HepG2 (cell line): ENCODE data around the gene NEDD4L. TPM values are rescaled to one million over a fixed set of nuclear protein-coding genes. Genes with fewer than 3 reads are reported as not detected.

Experiments used
- DMAP1 ChIP-seq: IDR thresholded peaks from 2 replicates; pipeline ENCODE4 v1.6.1; 2016
- IKZF5 ChIP-seq: IDR thresholded peaks from 2 replicates; pipeline ENCODE4 v1.6.1; 2018; ENCODE audit warnings: missing genetic modification reagents, mild to moderate bottlenecking, missing compliant biosample characterization
- NKX3-1 ChIP-seq: sonication (generic); formaldehyde crosslinking; IDR thresholded peaks from 2 replicates; pipeline ENCODE4 v1.5.0; 2020; ENCODE audit warnings: missing genetic modification reagents
- NR0B2 ChIP-seq: sonication (generic); formaldehyde crosslinking; IDR thresholded peaks from 2 replicates; pipeline ENCODE4 v1.4.0; 2020; ENCODE audit warnings: mild to moderate bottlenecking, missing genetic modification reagents
- NRL ChIP-seq: sonication (generic); formaldehyde crosslinking; IDR thresholded peaks from 2 replicates; pipeline ENCODE4 v1.5.0; 2020; ENCODE audit warnings: missing genetic modification reagents, mild to moderate bottlenecking, moderate library complexity, borderline replicate concordance
- PATZ1 ChIP-seq: sonication (generic); formaldehyde crosslinking; IDR thresholded peaks from 2 replicates; pipeline ENCODE4 v1.4.0; 2020; ENCODE audit warnings: missing genetic modification reagents
- PAWR ChIP-seq: sonication (generic); formaldehyde crosslinking; IDR thresholded peaks from 2 replicates; pipeline ENCODE4 v1.4.0; 2020; ENCODE audit warnings: missing genetic modification reagents, mild to moderate bottlenecking, borderline replicate concordance
- PCBP1 ChIP-seq: fragments of 200-400 bp; formaldehyde crosslinking; IDR thresholded peaks from 2 replicates; pipeline ENCODE4 v1.6.1; 2017; ENCODE audit warnings: mild to moderate bottlenecking, low read depth, low read length, borderline replicate concordance
- SAFB2 ChIP-seq: sonication (generic); formaldehyde crosslinking; IDR thresholded peaks from 2 replicates; pipeline ENCODE4 v1.5.1; 2020; ENCODE audit warnings: missing genetic modification reagents, low read depth, mild to moderate bottlenecking, borderline replicate concordance
- SALL1 ChIP-seq: sonication (generic); formaldehyde crosslinking; IDR thresholded peaks from 2 replicates; pipeline ENCODE4 v1.8.0; 2022; ENCODE audit warnings: mild to moderate bottlenecking, missing genetic modification reagents
- SETDB1 ChIP-seq: sonication (generic); formaldehyde crosslinking; IDR thresholded peaks from 2 replicates; pipeline ENCODE4 v1.5.1; 2020; ENCODE audit warnings: missing genetic modification reagents, mild to moderate bottlenecking, borderline replicate concordance
- SOX5 ChIP-seq: IDR thresholded peaks from 2 replicates; pipeline ENCODE4 v1.6.1; 2016; ENCODE audit warnings: borderline replicate concordance
- SPEN ChIP-seq: sonication (generic); formaldehyde crosslinking; IDR thresholded peaks from 2 replicates; pipeline ENCODE4 v1.5.1; 2020; ENCODE audit warnings: low read depth, mild to moderate bottlenecking, missing genetic modification reagents
- ZBTB2 ChIP-seq: sonication (generic); formaldehyde crosslinking; IDR thresholded peaks from 2 replicates; pipeline ENCODE4 v1.8.0; 2022; ENCODE audit warnings: low read depth, missing genetic modification reagents
- ZBTB7B ChIP-seq: sonication (generic); formaldehyde crosslinking; IDR thresholded peaks from 2 replicates; pipeline ENCODE4 v1.4.0; 2020; ENCODE audit warnings: missing genetic modification reagents
- ZNF24 ChIP-seq: fragments of 450-650 bp; IDR thresholded peaks from 2 replicates; pipeline ENCODE4 v1.6.1; 2017; ENCODE audit warnings: antibody characterized with exemption, mild to moderate bottlenecking
- ZNF343 ChIP-seq: sonication (generic); formaldehyde crosslinking; IDR thresholded peaks from 2 replicates; pipeline ENCODE4 v1.4.0; 2020; ENCODE audit warnings: mild to moderate bottlenecking, missing genetic modification reagents
- ZNF580 ChIP-seq: IDR thresholded peaks from 2 replicates; pipeline ENCODE4 v1.6.1; 2016; ENCODE audit warnings: low read depth, borderline replicate concordance
- ZNF709 ChIP-seq: sonication (generic); formaldehyde crosslinking; IDR thresholded peaks from 2 replicates; pipeline ENCODE4 v1.5.0; 2020; ENCODE audit warnings: mild to moderate bottlenecking, missing genetic modification reagents
- ZNF891 ChIP-seq: sonication (generic); formaldehyde crosslinking; IDR thresholded peaks from 2 replicates; pipeline ENCODE4 v1.5.0; 2020; ENCODE audit warnings: mild to moderate bottlenecking, missing genetic modification reagents
- polyA plus RNA-seq, 8 experiments: library from polyadenylated mRNA; depleted of rRNA in 3 of 8; stranded (reverse) in 7 of 8; unstranded in 1 of 8; fragments of >200 nt; fragmentation: Illumina TruSeq in 4 of 8; extraction: Trizol in 4 of 8; gene quantifications; 2 replicates each; pipeline versions ENCODE4 v1.2.1 to v1.2.3, GENCODE V29; 2011 to 2016; ENCODE audit warnings: low read depth in 4 of 8, missing spikeins in 1 of 8, mixed read lengths in 1 of 8; ENCODE audit not compliant: insufficient read depth in 1 of 8
- total RNA-seq, 5 experiments: library from RNA; depleted of rRNA; stranded (reverse); fragments of >200 nt; fragmentation: Illumina TruSeq; extraction: Trizol; gene quantifications; 2 replicates each; pipeline ENCODE4 v1.2.3, GENCODE V29; 2016; ENCODE audit warnings: low read depth in 1 of 5

NEDD4L gene
- total and polyA plus RNA-seq, 2 of the 13 experiments (the other 11 are each of a cell fraction or from before 2014, with no cell fraction given) = 168 to 390 TPM

- peak; percentile 50; the same call in 1 of the 2 replicates for TF ChIP-seq NRL
- 0 out of 2 replicates have a peak, but pooled peaks have one; percentile 58 for TF ChIP-seq PAWR (CRISPR knock-in tag)
- TF ChIP-seq NR0B2 (CRISPR knock-in tag) = peak; percentile 26; the same call in 1 of the 2 replicates
- TF ChIP-seq ZNF891 = 0 out of 2 replicates have a peak, but pooled peaks have one; percentile 42
- TF ChIP-seq PATZ1 = peak; percentile 87
- TF ChIP-seq ZNF709 (CRISPR knock-in tag) = peak; percentile 61; the same call in 1 of the 2 replicates
- TF ChIP-seq ZNF343 = 0 out of 2 replicates have a peak, but pooled peaks have one; percentile 53
- TF ChIP-seq SETDB1 (CRISPR knock-in tag) = no peak
- TF ChIP-seq SPEN (CRISPR knock-in tag) = peak; percentile 14; the same call in 1 of the 2 replicates
- peak; percentile 52; the same call in 1 of the 2 replicates for TF ChIP-seq SOX5
- peak; percentile 68 for TF ChIP-seq NKX3-1
- TF ChIP-seq ZNF24 = 0 out of 2 replicates have a peak, but pooled peaks have one; percentile 16
- TF ChIP-seq SAFB2 (CRISPR knock-in tag) = peak; percentile 45; the same call in 1 of the 2 replicates
- TF ChIP-seq ZBTB7B (CRISPR knock-in tag) = peak; percentile 72; the same call in 1 of the 2 replicates
- TF ChIP-seq IKZF5 = peak; percentile 63; the same call in 1 of the 2 replicates
- TF ChIP-seq ZNF580 = peak; percentile 51
- TF ChIP-seq DMAP1 (CRISPR knock-in tag) = peak; percentile 39; the same call in 1 of the 2 replicates
- peak; percentile 94 for TF ChIP-seq ZBTB2
- peak; percentile 29 for TF ChIP-seq SALL1
- no peak for TF ChIP-seq PCBP1
These were observed at the start of gene NEDD4L (continued) for GRCh38 chr18:58043491-58044369.
